ENCODE data around the gene ACER3.
"Not testable (repeated sequence)": the region's sequence is repeated elsewhere in the genome, so short reads cannot be mapped to it uniquely, and the experiment has no call there.

The ACER3 gene

DNA sequence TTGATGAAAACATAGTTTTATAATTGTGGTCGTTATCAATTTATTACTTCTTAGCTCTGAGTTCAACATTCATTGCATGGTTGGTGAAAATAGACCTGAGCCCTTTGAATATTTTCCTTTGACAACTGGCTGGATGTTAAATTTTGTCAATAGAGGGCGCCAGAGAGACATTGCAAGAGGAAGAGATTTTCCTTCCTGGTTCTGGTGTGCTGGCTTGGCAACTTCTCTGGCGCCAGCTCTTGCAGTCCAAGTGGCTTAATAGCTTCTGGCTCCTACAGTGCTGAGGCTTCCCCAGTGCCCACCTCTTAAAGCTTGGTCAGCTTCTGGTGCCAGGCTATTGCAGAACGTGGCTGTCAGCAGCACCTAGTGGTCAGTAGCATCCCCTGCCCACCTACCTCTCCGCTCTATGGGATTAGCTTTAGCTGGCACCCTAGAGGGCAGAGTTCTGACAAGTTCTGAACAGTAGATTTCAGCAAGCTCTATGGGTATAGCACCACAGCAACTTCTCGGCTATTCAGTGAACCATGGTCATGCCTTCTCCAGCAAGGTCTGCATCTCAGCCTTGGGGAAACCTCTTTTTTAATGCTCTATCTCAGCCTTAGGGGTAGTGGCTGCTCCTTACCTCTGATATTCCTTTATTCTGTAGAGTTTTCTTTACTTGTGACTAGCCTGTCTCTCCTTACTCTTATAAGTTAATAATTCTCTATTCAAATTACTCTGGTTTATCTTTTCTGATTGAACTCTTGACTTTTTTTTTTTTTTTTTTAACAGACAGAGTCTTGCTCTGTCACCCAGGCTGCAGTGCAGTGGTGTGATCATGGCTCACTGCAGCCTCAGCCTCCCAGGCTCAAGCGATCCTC is 59.4 kb downstream of the ACER3 start:
- peak; percentile 77 for DNase-seq

DNA sequence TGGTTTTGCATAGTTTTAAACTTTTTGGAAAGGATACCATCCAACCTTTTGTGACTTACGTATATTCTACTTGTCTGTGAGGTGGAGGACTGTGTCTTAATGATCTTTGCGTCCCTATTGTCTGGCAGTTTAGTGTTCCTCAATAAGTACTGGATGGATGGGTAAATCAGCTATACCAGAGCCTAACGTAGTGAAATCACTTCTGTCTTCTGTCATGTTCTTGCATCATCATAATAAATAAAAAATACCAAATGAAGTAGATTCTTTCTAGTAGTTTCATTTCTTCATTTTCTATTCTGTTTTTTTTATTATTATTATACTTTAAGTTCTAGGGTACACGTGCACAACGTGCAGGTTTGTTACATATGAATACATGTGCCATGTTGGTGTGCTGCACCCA is 66.4 kb downstream of the ACER3 start:
- DNase-seq = no peak

DNA sequence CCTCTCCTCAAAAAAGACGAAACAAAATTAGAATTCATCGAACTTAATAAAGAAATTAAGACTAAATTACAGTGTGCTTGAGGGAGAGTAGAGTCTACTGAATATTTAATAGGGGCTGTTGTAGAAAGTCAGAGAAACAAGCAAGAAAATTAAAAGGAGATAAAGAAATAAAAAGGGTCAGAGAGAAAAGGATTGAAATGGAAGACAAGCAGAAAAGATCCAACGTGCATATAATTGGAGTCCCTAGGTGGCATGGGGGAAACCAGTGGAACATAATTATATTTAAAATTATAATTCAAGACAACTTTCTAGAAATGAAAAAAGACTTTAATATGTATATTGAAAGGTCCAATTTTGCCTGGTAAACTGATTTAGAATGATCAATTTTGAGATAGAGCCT is 74.3 kb downstream of the ACER3 start:
- DNase-seq = no peak

DNA sequence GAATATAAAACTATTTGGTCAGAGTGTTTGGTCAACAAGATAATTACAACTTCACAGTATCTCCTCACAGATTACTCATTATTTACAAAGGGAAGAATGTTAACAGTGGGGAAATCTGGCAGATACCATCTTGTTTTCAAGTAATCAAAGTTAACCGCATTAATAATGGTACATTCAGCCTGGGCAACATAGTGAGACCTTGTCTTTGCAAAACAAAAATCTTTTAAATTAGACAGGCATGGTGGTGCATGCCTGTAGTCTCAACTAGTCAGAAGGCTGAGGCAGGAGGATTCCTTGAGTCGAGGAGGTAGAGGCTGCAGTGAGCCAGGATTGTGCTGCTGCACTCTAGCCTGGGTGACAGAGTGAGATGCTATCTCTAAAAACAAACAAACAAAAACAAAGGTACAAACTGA is 78.5 kb downstream of the ACER3 start:
- DNase-seq = no peak

DNA sequence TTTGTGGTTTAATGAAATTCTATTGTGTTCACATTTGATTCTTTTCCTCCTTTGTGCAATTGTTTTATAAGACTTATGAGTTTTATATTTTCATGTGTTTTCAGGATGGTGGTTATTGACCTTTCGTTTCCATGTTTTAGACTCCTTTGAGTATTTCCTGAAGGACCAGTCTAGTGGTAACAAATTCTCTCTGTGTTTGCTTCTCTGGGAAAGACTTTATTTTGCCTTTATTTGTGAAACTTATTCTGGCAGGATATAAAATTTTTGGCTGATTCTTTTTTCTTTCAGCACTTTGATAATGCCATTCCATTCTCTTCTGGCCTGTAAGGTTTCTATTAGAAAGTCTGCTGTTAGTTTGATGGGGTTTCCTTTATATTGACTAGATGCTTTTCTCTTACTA is 83.5 kb downstream of the ACER3 start:
- DNase-seq = no peak

DNA sequence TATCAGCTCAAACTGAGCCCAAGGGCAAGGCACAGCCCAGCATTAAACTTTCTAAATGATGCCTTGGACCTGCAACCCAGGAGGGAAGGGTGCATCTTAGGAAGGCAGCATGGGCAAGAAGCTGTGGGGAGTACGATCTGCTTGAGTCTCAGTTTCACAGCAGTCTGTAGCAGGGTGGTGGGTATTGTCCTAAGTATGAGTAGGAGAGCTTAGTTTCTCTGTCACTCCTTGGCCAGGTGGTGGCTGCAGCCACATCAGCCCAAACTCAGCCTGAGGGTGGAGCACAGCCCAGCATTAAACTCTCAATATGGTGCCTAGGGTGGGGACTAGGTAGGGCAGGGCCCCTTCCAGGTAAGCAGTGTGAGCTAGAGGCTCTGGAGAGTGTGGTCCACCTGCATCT is 85.5 kb downstream of the ACER3 start:
- DNase-seq = no peak

DNA sequence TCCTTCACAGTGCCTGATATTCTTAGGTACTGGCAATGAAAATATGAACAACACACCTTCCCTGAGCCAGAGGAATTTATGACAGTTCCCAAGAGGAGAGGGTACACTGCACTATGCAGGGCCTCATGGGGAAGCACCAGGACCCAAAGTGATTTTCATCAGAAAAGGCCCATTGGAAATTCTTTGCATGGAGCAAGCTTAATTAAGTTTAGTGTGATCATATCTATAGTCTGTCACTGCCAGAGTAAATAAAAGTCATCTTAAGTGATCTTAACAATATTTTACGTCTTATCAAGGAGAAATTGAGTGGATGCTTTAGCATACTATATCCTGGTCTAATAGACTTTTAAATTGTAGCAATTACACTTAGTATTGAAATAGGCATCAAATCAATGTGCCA is 86.5 kb downstream of the ACER3 start:
- no peak for DNase-seq

DNA sequence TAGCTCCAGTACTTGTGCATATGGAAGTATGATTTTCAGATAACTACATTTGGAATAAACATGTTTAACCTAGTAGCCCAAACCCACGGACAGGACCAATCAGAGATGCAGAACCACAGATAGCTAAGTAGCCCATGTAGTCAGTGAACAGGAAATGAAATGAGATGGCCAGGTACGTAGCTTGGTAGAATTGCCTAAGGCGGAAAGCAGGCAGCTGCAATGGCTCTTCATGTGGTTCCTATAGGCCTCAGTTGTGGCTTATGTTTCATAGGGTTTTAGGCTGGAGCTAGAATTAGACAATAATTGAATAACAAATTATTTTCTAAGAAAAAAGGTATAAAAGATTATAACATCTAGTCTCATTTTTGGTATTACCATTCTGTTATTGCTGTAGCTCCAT is 87.1 kb downstream of the ACER3 start:
- DNase-seq = no peak

DNA sequence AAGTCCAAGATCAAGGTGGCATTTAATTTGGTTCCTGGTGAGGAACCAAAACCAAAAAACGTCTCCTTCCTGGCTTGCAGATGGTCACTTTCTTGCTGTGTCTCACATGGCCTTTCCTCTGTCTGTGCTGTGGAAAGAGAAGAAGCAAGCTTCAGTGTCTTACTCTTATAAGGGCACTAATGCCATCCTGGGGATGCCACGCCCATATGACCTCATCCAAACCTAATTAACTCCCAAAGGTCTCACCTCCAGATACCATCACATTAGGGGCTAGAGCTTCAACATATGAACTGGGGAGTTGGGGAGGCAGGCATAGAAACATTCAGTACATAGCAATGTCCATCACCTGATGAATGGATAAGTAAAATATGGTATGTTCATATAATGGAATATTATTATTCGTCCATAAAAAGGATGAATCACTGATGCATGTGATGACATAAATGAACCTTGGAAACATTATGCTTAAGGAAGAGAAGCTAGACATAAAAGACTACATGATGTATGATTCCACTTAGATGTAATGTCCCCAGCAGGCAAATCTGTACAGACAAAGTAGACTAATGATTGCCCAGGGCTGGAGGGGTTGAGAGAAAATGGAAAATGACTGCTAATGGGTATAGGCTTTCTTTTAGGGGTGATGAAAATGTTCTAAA is 94.9 kb downstream of the ACER3 start:
- no peak for DNase-seq

DNA sequence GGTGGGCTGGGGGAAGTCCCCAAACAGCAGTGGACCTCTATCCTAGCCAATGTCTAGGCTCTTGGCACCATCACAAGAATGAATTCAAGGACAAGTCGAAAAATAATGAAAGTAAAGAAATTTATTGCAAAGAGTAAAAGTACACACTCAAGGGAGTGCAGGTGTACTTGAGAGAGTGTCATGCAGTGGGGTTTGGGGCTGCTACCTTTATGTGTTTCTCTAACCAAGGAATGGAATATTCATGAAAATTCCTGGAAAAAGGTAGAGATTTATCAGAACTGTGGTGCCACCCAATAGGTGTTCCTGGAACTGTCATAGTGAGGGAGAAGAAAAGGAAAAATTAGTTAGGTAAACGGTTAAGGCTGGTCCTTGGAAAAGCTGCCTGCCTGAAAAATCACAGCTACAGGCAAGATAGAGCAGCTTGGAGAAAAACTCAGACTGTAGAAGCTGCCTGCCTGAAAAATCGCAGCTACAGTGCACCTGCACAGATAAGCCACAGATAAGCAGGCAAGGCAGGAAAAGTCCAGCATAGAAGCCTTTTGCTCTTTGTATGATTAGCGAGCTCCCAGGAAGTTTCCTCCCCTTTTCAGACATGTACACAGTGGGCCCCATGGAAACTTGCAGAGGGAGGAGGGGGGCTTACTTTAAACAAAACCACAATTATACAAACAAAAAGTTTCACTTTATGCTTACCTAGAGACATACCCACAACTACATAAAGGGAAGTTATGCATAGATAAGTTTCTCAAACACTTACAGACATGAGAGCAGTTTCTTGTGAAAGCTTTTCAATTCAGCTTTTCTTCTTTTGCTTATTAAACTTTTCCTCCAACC is 102.1 kb downstream of the ACER3 start:
- no peak for DNase-seq

DNA sequence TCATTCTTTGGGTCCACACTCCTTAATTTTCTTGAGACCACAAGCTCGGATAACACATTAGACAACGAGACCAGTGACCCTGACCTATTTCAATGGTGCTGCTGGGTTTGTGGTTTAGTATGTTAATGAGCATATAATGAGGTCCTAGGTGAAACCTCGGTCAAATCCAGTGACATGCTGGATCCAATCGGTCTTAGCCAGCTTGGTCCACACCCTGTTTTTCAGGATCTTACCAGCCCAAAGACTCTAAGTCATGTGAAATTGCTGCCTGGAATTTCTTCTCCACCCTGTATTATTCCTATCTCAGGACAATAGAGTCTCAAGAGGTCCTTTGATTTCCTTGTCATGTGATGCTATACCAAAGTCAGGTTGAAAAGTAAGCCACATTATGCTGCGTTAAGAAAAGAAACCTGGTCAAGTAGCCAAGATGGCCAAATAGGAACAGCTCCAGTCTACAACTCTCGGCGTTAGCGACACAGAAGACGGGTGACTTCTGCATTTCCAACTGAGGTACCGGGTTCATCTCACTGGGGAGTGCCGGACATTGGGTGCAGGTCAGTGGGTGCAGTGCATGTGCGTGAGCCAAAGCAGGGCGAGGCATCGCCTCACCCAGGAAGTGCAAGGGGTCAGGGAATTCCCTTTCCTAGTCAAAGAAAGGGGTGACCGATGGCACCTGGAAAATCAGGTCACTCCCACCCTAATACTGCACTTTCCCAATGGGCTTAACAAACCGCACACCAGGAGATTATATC is 102.9 kb downstream of the ACER3 start:
- DNase-seq = not testable (repeated sequence)

DNA sequence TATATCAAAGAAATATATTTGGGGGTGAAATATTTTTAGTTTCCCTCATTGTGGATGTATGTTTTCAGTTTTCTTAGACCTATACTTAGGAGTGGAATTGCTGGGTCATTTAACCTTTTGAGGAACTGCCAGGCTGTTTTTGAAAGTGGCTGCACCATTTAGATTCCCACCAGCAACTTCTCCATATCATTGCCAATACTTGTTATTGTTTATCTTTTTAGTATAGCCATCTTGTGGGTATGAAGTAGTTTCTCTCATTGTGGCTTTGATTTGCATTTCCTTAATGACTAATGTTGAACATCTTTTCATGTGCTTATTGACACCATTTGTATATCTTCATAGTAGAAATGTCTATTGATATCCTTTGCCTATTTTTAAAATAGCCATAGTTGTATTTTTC is 111.3 kb downstream of the ACER3 start:
- no peak for DNase-seq

DNA sequence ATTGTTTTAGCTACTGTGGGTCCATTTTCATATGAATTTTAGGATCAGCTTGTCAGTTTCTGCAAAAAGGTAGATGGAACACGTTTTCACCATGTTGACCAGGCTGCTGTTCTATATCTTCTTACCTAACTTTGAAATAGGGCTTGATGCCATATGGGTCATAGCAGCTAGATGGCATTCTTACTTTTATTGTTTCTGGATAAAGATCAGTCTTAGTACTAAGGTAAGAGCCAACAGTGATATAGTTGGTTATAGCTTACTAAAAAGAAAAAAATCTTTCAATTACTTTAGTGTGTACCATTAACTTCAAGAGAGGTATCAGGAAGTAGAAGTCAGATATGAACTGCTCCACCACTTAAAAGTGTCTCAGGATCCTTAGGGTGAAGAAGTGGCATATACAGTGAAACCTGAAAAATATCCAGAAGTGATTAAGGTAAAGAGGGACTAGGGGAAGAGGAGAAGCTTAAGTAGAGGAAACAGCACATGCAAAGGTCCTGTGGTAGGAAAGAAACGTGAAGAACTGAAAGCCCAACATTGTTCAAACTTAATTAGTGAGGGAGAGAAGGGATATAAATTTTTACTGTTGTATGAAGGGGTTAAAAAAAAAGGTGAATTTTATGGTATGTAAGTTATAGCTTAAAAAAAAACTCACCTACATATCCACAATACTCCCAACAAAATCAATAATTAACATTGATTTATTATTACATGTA is 113.6 kb downstream of the ACER3 start:
- no peak for DNase-seq

DNA sequence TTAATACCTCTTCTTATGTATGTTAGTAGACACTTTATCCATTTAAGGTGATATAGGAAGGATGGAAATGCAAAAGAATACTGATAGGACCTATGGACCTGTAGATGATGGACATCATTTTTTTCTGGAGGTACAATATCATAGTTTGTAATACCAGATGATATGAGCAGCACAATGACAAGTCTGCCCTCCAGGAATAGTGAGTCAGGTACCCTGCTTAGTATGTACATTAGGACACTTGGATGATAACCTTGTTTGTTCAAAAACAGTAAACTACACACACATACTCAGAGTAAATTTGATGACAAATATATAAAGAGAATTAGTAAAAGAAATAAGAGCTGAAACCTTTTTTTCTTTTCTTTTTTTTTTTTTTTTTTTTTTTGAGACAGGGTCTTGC is 114.8 kb downstream of the ACER3 start:
- no peak for DNase-seq

DNA sequence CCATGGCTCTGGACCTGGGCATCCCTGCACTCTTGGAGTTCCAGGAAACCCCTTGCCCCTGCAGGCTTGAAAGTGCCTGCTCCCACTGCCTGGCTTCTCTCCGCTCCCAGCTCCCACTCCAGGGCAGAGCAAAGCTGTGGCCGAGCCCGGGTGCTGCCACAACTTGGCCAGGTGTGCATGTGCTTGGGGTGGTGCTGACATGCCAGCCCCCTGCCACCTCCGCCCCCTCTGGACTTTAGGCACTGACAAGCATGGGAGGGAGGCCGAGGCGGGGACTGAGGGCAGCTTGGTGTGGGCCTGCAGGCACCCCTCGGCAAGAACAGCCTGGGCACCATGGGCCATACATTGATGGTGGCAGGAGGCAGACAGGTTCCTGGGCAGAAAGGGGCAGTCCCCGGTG is 117.1 kb downstream of the ACER3 start:
- no peak for DNase-seq

DNA sequence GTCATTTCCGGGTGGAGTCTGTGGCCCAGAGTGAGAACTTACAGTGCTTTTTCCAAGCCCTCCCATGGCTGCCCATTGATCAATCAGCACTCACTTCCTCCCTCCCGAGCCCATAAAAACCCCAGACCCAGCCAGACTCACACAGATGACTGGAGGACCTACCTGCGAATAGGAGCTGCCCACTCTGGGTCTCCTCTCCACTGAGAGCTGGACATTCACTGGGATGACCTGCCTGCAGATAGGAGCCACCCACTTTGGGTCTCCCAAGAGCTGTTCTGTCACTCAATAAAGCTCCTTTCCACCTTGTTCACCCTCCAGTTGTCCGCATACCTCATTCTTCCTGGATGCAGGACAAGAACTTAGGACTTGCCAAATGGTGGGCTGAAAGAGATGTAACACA is 117.5 kb downstream of the ACER3 start:
- no peak for DNase-seq

DNA sequence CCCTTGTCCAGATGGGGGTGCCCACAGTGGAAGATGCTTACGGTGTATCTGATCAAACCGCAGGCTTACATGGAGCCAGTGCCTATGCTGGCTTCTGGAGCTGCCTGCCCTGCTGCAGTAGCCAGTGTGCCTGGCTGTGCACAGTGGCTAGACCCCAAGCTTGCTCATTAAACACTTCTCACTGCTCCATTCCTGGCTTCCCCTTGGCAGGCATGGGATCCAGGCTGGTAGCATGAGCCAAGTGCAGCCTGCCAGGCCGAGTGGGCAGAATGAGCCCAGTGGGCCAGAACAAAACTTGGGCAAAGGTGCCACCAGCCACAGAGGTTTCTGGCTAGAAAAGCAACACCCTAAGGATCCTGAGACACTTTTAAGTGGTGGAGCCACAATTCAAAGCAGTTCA is 118.1 kb downstream of the ACER3 start:
- no peak for DNase-seq

DNA sequence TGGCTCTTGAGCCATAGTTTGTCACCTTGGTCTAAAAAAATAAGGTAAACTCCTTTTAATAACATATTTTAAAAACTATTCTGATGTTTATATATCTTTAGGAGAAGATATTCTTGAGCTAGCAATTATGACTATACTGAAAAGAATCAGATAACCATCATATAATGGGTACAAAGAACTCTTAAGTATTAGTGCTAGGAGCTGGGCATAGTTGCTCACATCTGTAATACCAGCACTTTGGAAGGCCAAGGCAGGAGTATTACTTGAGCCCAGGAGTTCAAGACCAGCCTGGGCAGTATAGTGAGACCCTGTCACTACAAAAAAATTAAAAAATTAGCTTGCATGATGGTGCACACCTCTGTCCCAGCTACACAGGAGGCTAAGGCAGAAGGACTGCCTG is 119.5 kb downstream of the ACER3 start:
- DNase-seq = no peak

DNA sequence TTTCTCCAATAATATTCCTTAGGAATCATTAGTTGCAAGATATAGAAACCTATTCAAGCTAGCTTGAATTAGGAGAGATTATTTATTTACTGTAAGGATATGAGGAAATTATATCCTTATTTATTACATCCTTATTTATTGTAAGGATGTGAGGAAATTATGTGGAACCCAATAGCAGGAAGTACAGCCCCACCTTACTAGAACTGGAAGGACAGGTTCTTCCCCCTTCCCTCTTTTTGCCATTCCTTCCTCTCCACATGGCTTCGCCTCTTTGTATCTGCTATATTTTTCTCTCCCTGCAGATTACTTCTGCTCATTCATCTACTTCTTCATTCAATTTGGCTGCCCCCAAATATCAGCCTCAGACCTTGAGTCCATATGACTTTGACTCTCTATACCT is 124.0 kb downstream of the ACER3 start:
- DNase-seq = no peak

DNA sequence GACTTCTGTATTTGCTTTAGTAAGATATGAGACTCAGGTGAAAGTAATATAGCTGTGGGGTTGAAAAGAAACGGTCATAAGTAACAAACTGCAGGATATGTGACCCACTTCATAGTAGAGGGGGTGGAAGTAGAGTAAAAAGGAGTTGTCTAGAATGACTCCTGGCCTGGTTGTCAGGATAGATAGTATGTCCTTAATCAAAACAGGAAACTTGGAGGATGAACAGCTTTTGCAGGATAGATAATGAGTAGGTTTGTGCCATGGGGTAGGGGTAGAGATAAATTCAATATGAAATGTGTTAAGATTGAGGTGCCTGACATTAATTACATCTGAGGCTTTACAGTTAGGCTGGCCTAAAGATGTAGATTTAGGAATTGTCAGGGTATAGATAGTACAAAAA is 126.5 kb downstream of the ACER3 start:
- no peak for DNase-seq

DNA sequence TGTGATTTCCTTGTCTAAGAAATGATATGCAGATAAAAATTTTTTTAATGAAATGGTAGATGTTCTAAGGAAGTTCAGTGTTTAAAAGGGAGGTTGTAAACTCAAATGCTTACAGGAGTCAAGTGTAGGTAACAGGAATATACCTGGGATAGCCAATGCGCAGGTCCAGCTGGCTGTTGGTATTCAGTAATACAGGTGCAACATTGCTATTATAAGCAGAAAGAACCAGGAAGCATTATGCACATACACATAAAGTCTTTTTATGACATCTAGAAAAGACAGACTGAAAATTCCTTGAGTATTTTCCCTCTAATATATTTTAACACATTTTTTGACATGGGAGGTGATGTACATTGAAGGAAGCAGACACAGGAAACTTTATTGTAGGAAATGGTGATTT is 129.9 kb downstream of the ACER3 start:
- no peak for DNase-seq

DNA sequence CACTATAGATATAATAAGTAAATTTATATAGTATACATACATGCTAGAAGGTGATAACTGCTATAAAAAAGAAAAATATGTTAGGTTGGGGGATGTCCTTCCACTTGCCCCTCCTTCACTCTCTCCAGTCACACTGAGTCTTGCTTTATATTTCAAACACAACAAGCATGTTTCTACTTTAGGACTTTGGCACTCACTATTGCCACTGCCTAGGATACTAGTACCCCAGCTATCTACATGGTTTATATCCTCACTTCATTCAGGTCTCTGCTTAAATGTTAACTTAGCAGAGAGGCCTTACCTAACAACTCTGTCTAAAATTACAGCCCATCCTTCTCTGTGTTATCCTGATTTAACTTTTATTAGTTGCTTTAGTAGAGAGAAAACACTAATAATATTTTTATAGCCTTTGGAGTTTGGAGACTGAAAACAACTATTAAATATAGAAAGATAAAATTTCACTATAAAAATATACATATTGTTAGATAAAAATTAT is 134.4 kb downstream of the ACER3 start:
- DNase-seq = no peak

Data from fibroblast of skin of back (primary cell).